GM19438 (cell line): ENCODE results near the gene BCL2.
"Not testable (repeated sequence)": the region's sequence is repeated elsewhere in the genome, so short reads cannot be mapped to it uniquely, and the experiment has no call there.

ENCODE experiments used
- ATAC-seq: cut with Tn5 transposase; IDR thresholded peaks from one replicate; pipeline ENCODE4 v1.9.1; 2021; ENCODE audit warnings: low read depth; ENCODE audit not compliant: unreplicated experiment

The BCL2 gene

DNA sequence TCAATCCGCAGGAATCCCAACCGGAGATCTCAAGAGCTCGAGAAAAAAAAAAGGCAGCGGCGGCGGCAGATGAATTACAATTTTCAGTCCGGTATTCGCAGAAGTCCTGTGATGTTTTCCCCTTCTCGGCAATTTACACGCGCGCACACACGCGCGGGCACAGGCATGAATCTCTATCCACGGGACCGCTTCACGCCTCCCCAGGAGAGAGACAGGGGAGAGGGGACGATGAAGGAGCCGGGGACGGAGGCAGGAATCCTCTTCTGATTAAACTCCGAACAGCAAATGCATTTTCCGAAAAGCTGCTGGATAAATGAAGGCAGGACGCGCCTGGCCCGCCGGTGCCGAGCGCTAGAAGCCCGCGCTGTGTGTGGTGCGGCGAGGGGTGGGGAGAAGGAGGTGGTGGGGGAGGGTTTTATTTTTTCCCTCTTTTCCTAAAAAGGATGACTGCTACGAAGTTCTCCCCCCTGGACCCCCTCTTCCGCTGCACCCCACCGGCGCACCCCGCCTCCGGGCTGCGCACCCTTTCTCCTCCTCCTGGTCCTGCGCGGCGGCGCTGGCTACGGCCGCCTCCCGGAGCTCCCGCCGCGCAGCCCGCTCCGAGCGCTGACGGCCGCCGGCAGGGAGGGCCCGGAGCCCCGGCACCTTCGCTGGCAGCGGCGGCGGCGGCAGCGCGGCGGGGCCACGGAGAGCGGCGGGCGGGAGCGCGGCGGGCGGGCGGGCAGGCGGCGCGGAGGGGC is at the start of gene BCL2:
Gene BCL2 (minus strand): TSS at position 387 of the 740 bp plus-strand sequence.
- ATAC-seq = peak; percentile 1

DNA sequence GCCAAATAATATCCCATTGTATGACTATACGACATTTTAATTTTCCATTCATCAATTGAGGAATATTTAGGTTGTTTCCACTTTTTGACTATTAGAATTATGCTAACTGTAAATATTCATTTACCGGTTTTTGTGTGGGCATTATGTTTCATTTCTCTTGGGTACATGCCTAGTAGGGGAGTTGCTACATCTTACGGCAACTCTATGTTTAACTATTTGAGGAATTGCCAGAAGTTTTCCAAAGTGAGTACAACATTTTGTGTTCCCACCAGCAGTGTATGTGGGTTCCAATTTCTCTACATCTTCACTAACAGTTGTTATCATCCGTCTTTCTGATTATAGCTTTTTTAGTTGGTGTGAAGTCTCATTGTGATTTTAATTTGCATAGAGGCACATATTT is 49.0 kb upstream of the BCL2 start:
- ATAC-seq = no peak

DNA sequence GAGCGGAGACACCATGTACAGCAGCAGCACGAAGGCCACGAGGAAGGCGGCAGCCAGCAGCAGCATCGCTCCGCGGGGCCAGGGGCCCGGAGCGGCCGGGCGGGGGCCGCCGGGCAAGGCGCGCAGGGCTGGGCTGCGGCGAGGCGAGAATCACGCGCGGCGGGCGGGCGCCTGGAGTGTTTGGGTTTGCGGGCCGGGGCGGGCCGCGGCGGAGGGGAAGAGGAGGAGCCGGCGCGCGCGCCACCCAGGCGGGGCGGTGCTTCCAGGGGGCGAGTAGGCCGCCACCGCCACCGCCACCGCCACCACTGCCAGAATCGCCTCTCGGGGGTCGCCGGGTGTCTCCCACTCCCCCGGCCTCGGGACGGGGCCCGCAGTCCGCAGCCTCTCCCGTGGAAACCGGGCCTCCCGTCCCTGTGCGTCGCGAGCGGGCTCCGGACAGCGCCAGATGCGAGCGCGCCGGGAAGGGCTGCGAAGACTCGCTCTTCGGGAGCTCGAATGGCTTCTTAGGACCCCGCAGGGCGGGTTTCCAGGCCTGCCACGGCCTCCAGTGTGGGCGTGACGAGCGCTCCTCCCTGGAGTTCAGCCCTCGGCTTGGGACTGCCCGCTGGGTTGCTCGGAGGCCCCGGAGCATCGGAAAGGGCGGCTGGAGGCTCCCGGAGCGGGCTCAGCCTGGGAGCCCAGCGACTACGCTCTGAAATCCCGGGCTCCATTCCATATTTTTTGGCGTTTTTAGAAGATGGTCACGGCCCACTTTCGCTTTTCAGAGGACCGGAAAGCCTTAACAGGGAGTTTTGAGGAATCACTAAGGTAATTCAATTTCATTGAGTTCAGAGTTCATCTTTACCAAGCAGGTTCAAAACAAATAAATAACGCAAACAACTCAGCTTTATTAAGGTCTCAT is 47.7 kb upstream of the BCL2 start, which contains the start of gene KDSR:
Gene KDSR (minus strand): TSS at position 154 of the 901 bp plus-strand sequence. CDS start 88 bp downstream, at position 66.
- ATAC-seq = peak; percentile 78

DNA sequence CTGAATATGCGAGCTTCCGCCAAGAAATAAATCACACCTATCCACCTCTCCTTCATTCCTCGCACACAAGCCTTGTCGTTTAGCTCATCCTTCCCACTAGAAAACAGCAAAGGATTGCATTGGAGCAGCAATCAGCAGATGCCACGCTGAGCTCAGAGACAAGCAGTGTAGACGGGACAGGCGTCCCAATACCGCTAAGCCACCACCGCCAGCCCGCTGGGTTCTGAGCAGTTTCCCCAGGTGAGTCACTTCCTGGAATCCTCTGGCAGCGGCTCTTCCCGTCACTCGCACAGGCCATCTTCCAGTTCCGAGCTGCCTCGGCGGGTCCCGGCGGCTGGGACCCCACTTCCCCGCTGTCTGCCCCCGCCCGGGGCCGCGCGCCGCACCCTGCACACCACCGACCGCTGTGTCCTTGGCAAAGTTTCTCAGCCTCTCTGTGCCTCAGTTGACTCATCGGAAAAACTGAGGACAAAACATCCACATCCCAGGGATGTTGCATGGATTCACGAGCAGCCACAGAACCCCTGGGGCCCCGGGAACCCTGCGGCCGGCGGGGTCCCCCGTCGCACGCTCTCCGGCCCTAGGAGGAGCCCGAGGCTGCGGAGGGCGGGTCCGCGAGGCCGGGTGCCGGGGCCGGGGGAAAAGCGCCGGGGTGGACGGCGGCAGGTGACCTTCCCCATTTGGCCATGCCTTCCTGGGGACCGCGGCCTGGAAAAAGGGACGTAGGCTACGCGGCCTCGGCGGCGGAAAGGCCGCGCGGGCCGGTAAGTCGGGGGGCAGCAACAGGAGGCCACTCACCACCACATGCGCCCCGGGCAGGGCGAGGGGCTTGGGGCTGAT is 46.9 kb upstream of the BCL2 start:
- peak; percentile 44 for ATAC-seq

DNA sequence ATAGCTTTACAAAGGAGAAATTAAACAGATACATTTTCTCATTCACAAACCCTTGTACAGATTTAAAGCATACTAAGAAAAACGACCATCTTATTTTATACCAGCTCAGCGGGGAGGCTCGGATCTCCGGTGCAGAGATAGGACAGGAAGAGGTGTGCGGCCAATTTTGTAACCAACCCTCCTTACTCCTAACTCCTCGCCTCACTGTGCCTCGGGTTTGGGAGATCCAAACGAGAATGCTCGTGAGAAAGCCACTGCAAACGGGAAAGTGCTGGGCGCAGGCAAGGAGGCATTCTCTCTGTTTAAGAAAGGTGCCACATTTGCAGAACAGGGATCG is 46.3 kb upstream of the BCL2 start:
- no peak for ATAC-seq

DNA sequence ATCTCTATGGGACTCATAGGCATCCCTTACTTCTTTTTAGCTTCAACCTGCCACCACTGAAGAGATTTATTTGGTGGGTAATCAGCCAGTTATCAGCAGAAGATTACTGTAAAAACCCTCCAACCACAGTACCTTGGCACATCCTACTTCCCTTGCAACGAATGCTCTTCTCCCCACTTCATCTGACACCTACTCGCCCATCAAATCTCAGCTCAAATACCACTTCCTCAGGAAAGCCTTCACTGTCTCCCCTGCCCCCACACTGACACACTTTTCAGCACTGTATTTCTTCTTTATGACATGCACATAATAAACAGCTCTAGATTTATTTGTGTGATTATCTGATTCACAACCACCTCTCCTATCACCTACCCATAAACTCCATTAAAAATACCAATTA is 44.4 kb upstream of the BCL2 start:
- no peak for ATAC-seq

DNA sequence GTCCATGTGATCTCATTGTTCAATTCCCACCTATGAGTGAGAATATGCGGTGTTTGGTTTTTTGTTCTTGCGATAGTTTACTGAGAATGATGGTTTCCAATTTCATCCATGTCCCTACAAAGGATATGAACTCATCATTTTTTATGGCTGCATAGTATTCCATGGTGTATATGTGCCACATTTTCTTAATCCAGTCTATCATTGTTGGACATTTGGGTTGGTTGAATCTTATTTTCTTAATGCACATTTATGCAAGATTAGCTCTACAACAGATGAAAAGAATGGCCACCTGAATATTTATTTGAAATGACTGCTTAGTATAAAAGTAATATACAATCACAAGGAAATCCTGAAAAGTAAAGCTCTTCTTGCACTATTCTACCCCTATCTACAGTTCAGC is 43.9 kb upstream of the BCL2 start:
- ATAC-seq = not testable (repeated sequence)

DNA sequence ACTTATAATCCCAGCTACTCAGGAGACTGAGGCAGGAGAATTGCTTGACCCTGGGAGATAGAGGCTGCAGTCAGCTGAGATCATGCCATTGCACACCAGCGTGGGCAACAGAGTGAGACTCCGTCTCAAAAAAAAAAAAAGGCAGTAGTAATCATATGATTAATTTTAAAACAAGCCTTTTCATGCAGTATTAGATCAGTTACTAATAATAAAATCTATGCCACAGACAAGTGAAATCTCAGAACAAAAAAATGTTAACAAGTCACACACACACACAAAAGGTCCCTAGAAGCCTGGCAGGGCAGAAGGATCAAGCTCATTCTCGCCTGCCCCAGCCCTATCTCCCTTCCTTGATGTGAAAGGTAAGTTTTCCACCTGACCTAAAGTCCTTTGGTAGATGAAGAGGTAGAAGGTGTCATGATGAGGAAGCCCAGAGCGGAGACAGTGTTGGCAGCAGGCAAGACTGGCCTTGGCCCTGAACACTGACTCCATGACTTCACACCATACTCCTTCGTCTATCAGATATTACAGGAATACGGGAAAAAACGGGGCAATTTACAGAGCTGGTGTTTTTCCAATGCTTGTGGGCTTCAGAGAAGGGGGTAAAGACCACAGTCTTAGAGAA is 36.8 kb upstream of the BCL2 start:
- no peak for ATAC-seq

DNA sequence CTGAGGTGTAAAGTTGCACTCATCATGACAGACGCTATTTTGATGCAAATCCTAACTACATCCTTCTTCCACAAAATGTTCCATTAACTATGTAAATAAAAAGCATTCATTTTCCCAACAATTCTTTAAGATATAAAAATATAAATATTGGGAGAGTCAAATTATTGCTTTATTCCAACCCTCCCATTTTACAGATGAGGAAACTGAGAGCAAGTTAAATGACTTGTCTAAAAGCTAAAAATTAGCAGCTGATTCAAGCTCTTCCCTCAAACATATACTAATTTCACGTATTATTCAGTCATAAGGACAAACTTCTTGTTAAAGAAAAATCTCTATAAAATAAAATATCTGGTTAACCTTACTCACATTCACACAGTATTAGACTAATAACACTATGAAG is 30.7 kb upstream of the BCL2 start:
- ATAC-seq = no peak

DNA sequence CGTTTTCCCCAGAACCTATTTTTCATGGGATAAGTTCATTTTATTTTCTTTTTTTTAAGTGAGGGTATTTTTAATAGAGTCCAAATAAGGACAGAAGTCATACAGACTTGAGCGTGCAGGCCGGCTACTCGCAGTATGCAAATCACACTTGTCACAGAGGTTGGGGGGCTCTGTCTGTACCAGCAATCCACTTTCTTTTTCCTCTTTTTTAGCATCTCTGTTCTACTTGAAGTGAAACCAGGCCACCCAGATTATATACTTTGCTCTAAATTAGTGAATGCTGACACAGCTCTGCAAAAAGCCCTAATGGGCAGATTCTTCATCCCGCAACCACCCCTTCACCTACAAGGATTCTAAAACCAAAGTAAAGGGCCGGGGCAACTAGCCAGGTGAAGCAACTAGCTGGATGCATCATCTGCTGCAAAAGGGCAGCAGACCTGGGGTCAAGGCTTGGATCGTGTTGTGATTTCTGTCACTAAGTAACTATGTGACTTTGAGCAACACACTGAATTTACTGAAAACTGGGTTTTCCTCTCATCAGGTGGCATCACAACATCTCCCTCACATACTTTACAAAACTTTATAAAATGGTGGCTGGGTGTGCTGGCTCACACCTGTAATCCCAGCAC is 29.1 kb upstream of the BCL2 start:
- peak; percentile 71 for ATAC-seq

DNA sequence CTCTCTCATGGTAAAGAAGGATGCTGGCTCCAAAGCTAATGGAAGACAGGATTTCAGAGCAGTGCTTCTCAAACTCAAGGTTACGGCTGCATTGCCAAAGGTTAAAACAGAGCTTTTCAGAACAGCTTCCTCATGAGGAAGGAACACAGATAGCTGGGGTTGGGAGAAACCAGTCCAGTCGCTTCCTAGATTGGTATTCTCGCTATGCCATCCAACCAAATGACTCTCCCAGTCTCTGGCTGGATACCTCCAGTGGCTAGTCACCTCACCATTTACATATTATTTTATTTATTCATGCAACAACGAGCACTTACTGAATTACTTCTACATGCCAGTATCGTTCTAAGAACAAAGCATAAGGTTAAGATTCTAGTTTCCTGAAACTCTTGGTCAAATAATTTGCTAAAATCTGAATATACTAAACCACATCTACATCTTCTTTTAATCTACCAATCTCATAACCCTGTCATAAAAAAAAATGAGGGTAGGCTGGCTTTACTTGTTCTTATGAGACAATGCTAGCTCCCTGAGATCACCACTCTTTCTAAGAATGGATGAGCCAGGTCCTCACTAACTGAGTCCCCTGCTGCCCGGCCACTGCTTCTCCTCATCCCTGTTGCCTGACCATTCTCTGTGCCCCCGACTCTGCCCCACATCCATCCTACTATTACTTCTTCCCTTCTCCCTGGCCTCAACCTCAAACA is 27.1 kb upstream of the BCL2 start:
- ATAC-seq = no peak

DNA sequence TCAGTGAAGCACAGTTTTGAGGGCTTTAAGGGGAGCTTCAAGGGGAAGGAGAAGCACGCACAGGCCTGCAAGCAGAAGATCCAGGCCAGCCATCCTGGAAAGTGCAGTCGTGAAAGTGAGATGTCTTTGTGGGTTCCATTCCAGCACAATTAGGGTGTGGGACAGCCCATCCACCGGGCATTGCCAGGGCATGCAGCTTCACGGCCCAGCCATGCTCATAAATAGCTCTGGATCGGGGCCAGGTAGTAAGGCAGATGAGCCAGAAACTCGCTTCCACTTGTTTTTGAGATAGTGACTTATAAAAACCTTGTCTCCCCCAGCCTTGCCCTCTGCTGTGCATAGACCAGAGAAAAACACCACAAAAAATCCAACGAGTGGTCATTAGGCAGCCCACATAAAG is 26.5 kb upstream of the BCL2 start:
- no peak for ATAC-seq

DNA sequence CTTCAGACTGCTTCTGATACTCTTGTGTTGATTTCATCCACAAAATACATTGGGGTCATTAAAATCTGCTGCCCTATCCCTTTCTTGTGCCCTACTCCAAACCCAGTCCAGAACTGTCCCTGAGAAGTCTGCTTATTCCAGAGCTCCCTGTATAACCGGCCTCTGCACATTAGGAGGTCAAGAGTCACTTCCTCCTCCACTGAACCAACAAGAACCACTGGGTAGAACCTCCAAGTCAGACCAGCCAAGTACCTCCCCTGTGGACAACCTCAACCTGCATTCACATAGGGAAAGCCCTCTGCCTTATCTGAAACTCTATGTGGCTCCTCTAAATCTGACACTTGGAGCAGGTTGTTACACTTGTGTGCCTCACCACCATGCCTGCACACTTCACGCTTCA is 25.3 kb upstream of the BCL2 start:
- ATAC-seq = no peak

DNA sequence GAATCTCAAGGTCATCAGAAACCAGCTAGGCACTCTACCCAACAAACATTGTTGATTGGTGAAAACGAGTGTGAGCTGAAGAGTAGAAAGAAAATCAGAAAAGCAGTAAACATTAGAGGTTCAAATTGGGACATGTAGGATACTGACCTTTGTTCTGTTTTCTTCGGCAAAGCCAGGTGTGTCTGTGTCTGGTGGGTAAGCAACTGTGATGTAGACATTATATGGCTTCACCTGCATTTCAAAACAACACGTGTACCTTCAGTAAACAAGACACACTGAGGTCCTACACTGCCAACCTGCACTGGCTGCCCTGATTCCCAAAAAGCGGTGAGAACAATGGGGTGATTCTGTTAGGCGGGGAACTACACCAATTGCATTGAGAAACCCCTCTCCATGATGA is 24.7 kb upstream of the BCL2 start:
- no peak for ATAC-seq

DNA sequence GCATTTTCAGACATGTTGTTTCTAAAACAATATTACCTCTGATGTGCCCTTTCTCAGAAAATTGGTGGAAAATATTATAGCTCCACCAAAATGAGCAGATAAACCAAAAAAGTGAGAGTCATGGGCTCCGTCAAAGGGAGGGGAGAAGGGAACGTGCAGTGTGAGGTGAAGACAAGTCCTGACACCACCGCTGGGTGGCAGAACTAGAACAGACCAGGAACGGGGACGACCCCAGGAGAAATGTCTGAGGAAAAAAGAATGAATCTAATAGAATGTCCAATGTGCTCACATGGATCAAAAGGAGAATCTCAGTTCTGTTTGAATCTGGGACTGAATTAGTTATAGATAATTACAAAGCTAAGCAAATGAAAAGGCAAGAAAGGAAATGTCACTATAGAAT is 22.6 kb upstream of the BCL2 start:
- no peak for ATAC-seq

DNA sequence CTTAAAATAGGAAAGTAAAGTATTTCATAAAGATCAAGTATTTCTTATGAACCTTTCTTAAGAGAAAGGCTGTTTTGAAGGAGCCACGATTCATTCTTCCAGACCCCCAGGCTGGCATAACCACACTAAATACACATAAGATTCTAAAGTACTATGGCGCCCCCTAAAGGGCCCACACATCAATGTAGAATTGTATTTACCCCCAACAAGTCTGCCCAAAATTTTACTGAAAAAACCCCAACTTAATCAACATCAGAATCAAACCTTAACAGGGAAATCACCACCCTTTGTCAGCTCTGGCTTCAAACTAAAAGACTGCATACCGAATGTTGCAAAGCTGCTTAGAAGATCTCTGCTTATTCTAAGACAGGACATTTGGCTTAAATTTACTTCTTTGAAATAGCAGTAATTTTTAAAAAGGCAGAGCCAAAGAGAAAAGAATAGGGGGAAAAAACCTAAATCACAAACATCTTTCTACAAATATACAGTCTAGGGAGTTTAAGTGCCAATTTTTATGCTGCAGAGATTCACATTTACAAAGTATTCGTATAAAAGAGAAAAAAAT is 20.4 kb upstream of the BCL2 start:
- no peak for ATAC-seq

DNA sequence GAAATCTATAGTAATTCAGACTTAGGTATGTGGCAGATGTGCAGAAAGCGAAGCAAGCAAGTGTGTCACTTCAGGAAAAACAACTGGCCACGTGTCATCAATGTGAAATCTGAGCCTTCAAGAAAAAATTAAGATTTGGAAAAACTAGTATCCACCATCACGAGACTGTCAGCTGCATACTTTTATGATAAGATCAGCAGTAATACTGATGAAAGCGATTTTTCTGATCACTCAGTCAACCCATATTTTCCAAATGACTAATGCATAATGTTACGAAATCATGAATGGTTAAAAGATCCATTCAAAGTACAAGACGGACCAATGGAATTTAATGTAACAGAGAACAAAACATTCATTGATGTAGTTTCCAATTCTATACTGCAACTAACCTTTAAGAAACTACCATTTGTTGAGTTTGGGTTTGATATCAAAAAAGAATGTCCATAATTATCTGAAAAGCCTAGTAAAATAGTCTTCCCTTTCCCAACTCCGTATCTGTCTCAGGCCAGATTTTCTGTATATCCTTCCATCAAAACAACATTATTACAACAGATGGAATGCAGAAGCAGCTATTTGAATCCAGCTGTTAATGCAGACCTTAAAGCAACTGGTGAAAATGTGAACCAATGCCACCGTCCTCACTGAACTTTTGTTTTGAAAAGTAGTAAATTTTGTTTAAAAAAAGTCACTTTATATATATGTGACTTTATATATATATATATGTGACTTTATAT is 17.0 kb upstream of the BCL2 start:
- ATAC-seq = no peak

DNA sequence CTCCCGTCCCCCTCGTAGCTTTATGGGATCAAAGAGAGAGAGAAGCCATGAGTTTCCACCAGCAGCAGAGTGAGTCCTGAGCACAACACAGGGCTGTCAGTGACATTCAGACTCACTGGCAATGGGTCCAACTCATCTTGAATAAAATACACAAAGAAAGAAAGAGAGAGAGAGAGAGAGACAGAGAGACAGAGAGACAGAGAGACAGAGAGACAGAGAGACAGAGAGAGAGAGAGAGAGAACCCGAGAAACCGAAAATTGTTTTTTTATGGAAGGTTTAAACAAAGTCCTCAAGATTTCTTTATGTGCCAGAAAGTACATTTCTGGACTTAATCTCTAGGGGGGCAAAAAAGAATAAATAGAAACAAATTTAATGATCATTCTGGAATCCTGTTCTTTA is 11.5 kb upstream of the BCL2 start:
- ATAC-seq = no peak
